PFSK-1 (cell line): ENCODE data around the gene ELAC2.

ENCODE experiments used
- FOXP2 ChIP-seq: optimal IDR thresholded peaks from 2 replicates; pipeline ENCODE3; 2011; ENCODE audit warnings: borderline replicate concordance, control low read depth, inconsistent platforms; ENCODE audit not compliant: insufficient read depth; ENCODE audit errors: extremely low read length, extremely low read depth
- POLR2AphosphoS5 ChIP-seq: IDR thresholded peaks from 2 replicates; pipeline ENCODE4 v1.6.1; 2012; ENCODE audit warnings: low read depth, mild to moderate bottlenecking, control low read depth, low read length, moderate library complexity
- SIN3A ChIP-seq: IDR thresholded peaks from 2 replicates; pipeline ENCODE4 v1.6.1; 2012; ENCODE audit warnings: mild to moderate bottlenecking, low read length, moderate library complexity, borderline replicate concordance; ENCODE audit not compliant: insufficient read depth
- TAF1 ChIP-seq: IDR thresholded peaks from 2 replicates; pipeline ENCODE4 v1.6.1; 2012; ENCODE audit warnings: low read length, control low read depth, borderline replicate concordance; ENCODE audit not compliant: insufficient read depth
- TF ChIP-seq, protein P1 (sequence below), 2 experiments: IDR thresholded peaks; 2 replicates each; pipeline versions ENCODE4 v1.6.1 to v1.8.0; 2011 to 2012; ENCODE audit warnings: low read depth in 2 of 2, low read length in 2 of 2, control low read depth in 1 of 2, inconsistent platforms in 1 of 2, mild to moderate bottlenecking in 1 of 2, moderate library complexity in 1 of 2; ENCODE audit not compliant: insufficient read depth in 1 of 2

The ELAC2 gene

DNA sequence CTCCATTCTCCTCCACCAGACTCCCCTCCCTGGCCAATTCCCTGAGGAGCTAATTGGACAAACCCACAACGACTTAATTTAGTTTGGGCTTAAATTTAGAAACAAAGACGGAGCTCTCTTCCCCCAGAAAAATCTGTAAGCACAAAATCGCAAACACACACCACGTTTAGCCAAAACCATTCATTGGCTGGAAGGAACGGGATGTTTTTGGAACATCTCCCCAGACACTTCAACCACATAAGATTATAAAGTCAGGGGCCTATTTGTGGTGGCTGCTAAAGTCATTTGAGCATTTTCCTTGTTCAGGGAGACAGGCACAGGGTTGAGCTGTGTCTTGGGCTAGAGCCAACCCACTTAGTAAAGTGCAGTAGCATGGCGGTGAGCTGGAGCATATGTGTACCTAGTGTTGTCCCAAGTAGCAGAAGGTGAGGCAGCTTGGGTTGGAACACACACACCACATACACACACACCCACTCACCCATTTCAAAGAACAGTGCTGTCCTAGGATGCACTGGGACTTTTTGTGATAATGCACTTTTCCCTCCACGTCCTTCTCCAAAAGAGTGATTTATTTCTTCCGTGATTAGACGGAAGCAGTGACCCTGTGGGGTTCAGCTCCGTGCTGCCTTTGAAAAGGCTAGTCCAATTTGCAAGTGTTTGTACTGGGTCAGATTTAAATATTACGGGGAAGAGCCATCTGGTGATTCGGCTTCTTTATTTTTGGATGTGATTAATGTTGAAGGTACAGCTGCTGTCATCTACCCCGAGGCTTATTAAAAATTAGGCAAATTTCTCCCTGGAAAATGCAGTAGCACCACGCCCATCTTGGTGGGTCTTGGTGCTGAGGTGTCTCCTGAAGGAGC, 32.2 kb downstream of the ELAC2 start:
- TF ChIP-seq TAF1: no peak
- TF ChIP-seq, protein P1, sequence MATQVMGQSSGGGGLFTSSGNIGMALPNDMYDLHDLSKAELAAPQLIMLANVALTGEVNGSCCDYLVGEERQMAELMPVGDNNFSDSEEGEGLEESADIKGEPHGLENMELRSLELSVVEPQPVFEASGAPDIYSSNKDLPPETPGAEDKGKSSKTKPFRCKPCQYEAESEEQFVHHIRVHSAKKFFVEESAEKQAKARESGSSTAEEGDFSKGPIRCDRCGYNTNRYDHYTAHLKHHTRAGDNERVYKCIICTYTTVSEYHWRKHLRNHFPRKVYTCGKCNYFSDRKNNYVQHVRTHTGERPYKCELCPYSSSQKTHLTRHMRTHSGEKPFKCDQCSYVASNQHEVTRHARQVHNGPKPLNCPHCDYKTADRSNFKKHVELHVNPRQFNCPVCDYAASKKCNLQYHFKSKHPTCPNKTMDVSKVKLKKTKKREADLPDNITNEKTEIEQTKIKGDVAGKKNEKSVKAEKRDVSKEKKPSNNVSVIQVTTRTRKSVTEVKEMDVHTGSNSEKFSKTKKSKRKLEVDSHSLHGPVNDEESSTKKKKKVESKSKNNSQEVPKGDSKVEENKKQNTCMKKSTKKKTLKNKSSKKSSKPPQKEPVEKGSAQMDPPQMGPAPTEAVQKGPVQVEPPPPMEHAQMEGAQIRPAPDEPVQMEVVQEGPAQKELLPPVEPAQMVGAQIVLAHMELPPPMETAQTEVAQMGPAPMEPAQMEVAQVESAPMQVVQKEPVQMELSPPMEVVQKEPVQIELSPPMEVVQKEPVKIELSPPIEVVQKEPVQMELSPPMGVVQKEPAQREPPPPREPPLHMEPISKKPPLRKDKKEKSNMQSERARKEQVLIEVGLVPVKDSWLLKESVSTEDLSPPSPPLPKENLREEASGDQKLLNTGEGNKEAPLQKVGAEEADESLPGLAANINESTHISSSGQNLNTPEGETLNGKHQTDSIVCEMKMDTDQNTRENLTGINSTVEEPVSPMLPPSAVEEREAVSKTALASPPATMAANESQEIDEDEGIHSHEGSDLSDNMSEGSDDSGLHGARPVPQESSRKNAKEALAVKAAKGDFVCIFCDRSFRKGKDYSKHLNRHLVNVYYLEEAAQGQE (IDR thresholded peaks at IDR 0.05; ENCODE audit: insufficient read depth in 1 of 2, low read depth in 2 of 2, low read length in 2 of 2): no peak
- TF ChIP-seq POLR2AphosphoS5: no peak
- TF ChIP-seq FOXP2: no peak
- TF ChIP-seq SIN3A: no peak

DNA sequence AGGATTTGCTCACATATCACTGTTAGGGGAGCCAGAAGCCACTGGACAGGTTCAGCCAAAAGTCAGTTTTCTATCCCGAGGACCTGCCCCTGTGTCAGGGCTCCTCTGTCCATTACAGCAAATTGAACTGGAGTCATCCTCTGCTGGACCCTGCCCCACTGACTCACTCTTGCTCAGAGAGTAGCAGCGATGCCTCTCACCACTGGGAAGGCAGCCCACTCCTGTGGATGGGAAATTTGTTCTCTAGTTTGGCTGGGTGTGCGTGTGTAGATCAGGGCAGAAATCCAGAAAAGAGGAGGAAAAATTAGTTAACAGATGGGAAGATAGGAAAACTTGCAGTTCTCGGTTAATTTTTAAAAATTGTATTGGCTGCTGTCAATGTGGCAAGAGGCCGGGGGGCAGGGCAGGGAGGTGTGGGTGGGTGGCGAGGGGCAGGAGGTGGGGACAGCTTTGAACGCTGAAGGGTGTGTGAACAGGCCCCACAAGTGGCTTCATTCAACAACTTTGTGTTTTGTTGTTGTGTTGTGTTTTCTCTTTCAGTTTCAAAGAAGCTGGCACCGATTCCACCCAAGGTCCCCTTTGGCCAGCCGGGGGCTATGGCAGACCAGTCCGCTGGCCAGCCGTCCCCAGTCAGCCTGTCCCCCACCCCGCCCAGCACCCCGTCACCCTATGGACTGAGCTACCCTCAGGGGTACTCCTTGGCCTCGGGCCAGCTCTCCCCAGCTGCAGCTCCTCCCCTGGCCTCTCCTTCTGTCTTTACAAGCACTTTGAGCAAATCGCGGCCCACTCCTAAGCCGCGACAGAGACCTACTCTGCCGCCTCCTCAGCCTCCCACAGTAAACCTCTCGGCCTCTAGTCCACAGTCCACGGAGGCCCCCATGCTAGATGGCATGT, 33.6 kb downstream of the ELAC2 start:
- no peak for TF ChIP-seq POLR2AphosphoS5
- TF ChIP-seq, protein P1 (IDR thresholded peaks at IDR 0.05; ENCODE audit: insufficient read depth in 1 of 2, low read depth in 2 of 2, low read length in 2 of 2): no peak
- TF ChIP-seq SIN3A: no peak
- TF ChIP-seq FOXP2: no peak
- TF ChIP-seq TAF1: no peak

DNA sequence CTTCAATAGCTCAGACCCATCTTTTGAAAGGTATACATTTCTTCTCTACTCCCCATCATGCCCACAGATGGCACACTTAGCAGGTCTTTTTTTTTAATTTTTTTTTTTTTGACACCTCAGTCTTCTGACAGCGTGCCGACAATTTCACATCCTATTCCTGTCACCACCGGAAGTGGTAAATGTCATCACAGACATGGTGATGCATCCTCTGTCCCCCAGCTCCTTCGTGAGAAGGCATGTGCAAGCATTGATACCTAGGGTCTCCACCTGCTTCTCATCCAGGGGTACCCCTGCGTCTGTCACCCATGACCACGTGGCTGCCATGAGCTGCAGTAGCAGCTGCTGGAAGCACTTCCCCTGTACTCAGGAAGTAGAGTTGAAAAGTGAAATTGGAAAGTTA, 35.6 kb downstream of the ELAC2 start:
- TF ChIP-seq SIN3A (no peak), TAF1 (no peak), FOXP2 (no peak), POLR2AphosphoS5 (no peak)
- TF ChIP-seq, protein P1 (IDR thresholded peaks at IDR 0.05; ENCODE audit: insufficient read depth in 1 of 2, low read depth in 2 of 2, low read length in 2 of 2): no peak

DNA sequence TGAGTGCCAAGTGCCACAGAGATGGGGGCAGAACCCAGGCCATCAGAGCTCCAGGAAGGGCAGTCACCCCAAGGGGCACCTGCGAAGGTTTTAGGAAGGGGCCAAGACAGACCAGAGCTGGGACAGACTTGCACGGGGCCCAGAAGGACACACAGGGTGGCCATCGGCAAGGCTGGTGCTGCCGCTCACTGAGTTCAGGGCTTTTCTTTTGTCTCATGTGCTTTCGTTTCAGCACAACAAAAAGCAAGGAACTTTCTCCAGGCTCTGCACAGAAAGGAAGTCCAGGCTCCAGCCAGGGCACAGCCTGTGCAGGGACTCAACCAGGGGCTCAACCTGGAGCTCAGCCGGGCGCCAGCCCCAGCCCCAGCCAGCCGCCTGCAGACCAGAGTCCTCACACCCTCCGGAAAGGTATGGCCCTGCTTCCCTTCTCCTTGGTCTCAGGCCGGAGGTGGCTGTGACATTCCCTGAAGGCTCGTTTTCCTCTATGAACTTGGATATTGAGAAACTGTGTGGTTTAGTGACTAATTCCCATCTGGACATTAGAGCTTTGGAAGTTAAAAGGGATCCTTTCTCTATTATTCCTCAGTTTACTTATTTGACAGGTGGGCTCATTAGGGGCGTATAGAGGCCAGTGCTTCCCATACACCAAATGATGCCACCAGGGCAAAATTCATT, 37.9 kb downstream of the ELAC2 start:
- TF ChIP-seq FOXP2 (no peak), TAF1 (no peak), POLR2AphosphoS5 (no peak), SIN3A (no peak)
- TF ChIP-seq, protein P1 (IDR thresholded peaks at IDR 0.05; ENCODE audit: insufficient read depth in 1 of 2, low read depth in 2 of 2, low read length in 2 of 2): no peak
